ENCODE results near the gene CLEC18C.
"Not testable (repeated sequence)": the region's sequence is repeated elsewhere in the genome, so short reads cannot be mapped to it uniquely, and the experiment has no call there.

CLEC18C gene

GRCh38 chr16:70204668-70205405 is 31.2 kb downstream of the CLEC18C start:
- DNase-seq (ENCODE audit: low read depth in 2 of 2, low spot score in 1 of 2) = not testable (repeated sequence)

- DNase-seq (ENCODE audit: low read depth in 2 of 2, low spot score in 1 of 2) = not testable (repeated sequence)
These were observed 32.8 kb downstream of the CLEC18C start for GRCh38 chr16:70206382-70206781.

GRCh38 chr16:70218586-70218985 is 45.0 kb downstream of the CLEC18C start:
- not testable (repeated sequence) for DNase-seq (ENCODE audit: low read depth in 2 of 2, low spot score in 1 of 2)

DNA sequence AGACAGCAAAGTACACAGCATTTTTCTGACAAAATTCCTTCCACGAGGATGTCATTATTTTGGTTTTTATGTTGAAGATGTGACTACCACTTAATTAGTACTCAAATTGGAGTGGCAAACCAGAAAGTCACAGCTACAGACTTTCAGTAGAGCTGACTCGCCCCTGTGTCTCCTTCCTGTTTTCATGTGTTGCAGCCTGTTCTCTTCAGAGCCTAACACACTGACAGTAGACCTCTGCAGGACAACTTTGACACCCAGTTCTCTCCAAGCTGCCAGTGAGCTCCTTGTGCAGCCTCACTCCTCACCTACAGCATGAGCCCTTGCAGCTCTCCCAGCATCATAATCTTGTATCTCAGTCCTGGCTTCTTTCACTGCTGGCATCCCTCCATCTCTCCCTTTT is 49.0 kb downstream of the CLEC18C start:
- not testable (repeated sequence) for DNase-seq (ENCODE audit: low read depth in 2 of 2, low spot score in 1 of 2)

- DNase-seq (ENCODE audit: low read depth in 2 of 2, low spot score in 1 of 2) = not testable (repeated sequence)
These were observed 49.6 kb downstream of the CLEC18C start for GRCh38 chr16:70223216-70223615.

- DNase-seq (ENCODE audit: low read depth in 2 of 2, low spot score in 1 of 2) = not testable (repeated sequence)
These were observed 50.5 kb downstream of the CLEC18C start for GRCh38 chr16:70223971-70224513.

DNA sequence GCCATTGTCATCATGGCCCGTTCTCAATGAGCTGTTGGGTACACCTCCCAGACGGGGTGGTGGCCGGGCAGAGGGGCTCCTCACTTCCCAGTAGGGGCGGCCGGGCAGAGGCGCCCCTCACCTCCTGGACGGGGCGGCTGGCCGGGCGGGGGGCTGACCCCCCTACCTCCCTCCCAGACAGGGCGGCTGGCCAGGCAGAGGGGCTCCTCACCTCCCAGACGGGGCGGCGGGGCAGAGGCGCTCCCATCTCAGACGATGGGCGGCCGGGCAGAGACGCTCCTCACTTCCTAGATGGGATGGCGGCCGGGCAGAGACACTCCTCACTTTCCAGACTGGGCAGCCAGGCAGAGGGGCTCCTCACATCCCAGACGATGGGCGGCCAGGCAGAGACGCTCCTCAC is 51.1 kb downstream of the CLEC18C start:
- not testable (repeated sequence) for DNase-seq (ENCODE audit: low read depth in 2 of 2, low spot score in 1 of 2)

- not testable (repeated sequence) for DNase-seq (ENCODE audit: low read depth in 2 of 2, low spot score in 1 of 2)
These were observed 51.8 kb downstream of the CLEC18C start for GRCh38 chr16:70225430-70225829.

- not testable (repeated sequence) for DNase-seq (ENCODE audit: low read depth in 2 of 2, low spot score in 1 of 2)
These were observed 52.4 kb downstream of the CLEC18C start for GRCh38 chr16:70226024-70226423.

GRCh38 chr16:70231831-70232230 is 58.2 kb downstream of the CLEC18C start:
- not testable (repeated sequence) for DNase-seq (ENCODE audit: low read depth in 2 of 2, low spot score in 1 of 2)

Measured in stimulated activated CD8-positive, alpha-beta memory T cell treated with anti-CD3 and anti-CD28 coated beads, Interleukin-4, amount 100 ng/mL, for 4 hours (primary cell).